ENCODE measurements around the gene HDAC4. TPM values are rescaled to one million over a fixed set of nuclear protein-coding genes. Genes with fewer than 3 reads are reported as not detected.

HDAC4 gene
- total RNA-seq, 4 donors from 2014 or later = 51.4 to 107 (median 70.8) TPM

DNA sequence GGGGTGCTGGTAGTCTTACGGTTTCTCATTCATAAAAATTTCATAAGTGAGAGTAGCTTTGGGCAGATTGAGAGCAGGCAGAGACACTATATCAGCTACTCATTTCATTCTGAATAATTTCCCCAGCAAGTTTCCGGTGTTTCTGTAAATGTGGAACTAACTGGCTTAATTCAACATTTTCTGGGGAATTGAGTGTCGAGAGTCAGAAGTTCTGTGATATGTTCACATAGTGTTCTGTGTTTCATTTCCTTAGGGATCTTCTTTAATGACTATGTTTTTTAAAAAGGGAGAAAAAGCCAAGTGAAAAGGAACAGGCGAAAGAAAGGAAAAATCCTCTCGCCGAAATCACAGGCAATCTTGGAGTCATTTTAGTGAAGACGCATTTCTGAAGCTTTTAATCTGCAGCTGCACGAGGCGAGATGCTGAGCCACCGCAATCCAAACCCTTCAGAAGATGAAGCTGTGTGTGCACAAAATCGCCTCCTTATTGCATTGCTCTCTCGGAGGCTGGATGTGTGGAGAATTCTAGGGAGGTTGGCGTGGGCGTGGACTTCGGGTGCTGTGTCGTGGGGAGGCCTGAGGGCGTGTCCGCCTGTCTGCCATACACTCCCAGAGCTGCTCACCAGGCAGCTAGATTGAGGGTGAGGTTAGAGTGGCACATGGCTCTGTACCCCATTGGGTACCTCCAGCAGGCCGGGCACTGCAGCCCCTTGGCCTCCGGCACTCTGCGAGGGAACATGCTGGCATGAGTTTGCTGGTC is 38.4 kb upstream of the HDAC4 start:
- Histone ChIP-seq H3K4me1 (peaks cover 19% of the 10 kb centered on the region), H3K27me3 (peaks cover 4% of the 10 kb centered on the region), H3K9me3 (no peaks in the 10 kb centered on the region), H3K27ac (no peak overlapping the region), H3K4me3 (no peak overlapping the region), H3K36me3 (no peaks in the 10 kb centered on the region)
- peak in 1 of 2 donors; percentile 52 for DNase-seq (ENCODE audit: low spot score in 2 of 2)
- 96% methylated on average over 14 of the region's 21 CpGs for WGBS
- TF ChIP-seq POLR2AphosphoS5 (IDR thresholded peaks at IDR 0.05) (no peak), EP300 (IDR thresholded peaks at IDR 0.05) (no peak)

DNA sequence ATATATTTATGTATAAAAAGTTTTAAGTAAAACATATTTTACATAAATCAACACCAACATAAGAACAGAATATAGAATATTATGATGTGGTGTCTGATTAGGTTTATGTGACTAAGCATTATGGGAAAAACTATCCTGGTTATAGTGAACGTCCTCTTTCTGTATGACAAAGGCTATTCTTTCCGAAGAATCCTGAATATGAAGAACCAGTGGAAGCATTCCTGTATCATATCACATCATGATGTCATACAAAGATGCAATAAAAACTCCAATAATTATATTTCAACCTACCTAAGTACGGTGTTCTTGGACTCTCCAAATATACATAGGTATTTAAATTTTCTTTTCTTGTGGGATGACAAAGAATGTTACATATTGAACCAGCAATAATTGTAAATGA is 37.5 kb upstream of the HDAC4 start:
- TF ChIP-seq, protein P1, sequence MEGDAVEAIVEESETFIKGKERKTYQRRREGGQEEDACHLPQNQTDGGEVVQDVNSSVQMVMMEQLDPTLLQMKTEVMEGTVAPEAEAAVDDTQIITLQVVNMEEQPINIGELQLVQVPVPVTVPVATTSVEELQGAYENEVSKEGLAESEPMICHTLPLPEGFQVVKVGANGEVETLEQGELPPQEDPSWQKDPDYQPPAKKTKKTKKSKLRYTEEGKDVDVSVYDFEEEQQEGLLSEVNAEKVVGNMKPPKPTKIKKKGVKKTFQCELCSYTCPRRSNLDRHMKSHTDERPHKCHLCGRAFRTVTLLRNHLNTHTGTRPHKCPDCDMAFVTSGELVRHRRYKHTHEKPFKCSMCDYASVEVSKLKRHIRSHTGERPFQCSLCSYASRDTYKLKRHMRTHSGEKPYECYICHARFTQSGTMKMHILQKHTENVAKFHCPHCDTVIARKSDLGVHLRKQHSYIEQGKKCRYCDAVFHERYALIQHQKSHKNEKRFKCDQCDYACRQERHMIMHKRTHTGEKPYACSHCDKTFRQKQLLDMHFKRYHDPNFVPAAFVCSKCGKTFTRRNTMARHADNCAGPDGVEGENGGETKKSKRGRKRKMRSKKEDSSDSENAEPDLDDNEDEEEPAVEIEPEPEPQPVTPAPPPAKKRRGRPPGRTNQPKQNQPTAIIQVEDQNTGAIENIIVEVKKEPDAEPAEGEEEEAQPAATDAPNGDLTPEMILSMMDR (IDR thresholded peaks at IDR 0.05) = no peak
- TF ChIP-seq POLR2A (IDR thresholded peaks at IDR 0.05) = no peak
- no peak for TF ChIP-seq EP300 (IDR thresholded peaks at IDR 0.05)
- TF ChIP-seq POLR2AphosphoS5 (IDR thresholded peaks at IDR 0.05) = no peak
- H3K4me1 ChIP-seq = peaks cover 13% of the 10 kb centered on the region
- peaks cover 4% of the 10 kb centered on the region for H3K27me3 ChIP-seq
- no peaks in the 10 kb centered on the region for H3K9me3 ChIP-seq
- H3K36me3 ChIP-seq = no peaks in the 10 kb centered on the region
- no peak for DNase-seq (ENCODE audit: low spot score in 2 of 2)
- no peak overlapping the region for H3K27ac ChIP-seq
- H3K4me3 ChIP-seq = no peak overlapping the region
- WGBS = 89% methylated on average over 3 of the region's 3 CpGs

DNA sequence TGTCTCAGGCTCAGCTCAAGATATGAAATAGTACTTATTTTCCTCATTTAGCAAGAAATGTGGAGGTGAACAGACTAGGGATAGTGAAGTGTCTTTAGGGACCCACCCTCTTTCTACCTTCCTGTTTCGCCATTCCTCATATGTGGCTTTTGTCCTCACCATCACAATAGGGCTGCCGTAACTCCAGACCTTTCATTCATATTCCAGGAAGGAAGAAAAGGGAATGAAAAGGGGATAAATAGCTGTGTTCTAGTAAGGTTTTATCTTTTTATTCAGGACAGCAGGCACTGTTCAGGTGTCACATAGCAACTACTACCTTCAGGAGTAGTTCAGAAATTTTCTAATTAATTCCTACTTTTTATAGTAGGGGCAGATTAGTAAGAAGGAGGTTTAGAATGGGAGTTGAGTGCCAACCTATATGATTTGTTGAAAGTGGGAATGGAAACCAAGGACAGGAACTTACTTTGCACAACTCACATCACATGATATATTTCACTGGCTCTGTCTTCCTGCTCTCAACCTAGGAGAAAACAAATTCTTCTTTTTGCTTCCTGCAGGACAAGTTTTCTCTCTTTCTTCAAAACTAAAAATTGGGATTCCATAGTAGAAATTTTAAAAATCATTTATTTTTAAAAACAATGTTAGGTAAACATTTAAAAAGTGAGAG is 36.0 kb upstream of the HDAC4 start:
- 95% methylated on average over 2 of the region's 2 CpGs for WGBS
- Histone ChIP-seq H3K27ac (no peak overlapping the region), H3K4me3 (no peak overlapping the region), H3K4me1 (peaks cover 13% of the 10 kb centered on the region), H3K36me3 (no peaks in the 10 kb centered on the region), H3K27me3 (peaks cover 4% of the 10 kb centered on the region), H3K9me3 (no peaks in the 10 kb centered on the region)
- no peak for DNase-seq (ENCODE audit: low spot score in 2 of 2)
- no peak for TF ChIP-seq POLR2AphosphoS5 (IDR thresholded peaks at IDR 0.05)
- TF ChIP-seq EP300 (IDR thresholded peaks at IDR 0.05) = no peak
- no peak for TF ChIP-seq POLR2A (IDR thresholded peaks at IDR 0.05)
- TF ChIP-seq, protein P1 (IDR thresholded peaks at IDR 0.05) = no peak

DNA sequence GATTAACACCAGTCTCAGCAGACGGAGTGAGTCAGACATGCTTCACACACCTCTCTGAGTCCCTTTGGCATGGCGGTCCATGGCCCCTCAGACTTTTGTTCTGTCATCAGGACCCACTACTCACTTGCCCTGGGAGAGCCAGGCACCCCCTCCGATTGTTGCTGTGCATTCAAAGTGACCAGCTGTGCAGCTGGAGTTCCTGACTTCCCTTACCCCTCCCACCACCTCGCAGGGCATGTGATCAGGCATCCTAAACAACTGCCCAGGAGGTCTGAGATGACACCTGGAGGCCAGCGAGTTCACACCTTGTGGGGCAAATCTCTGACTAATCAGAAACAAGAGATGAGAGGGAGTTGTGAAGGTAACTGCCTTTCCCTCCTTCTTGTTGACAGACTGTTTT is 35.3 kb upstream of the HDAC4 start:
- no peak overlapping the region for H3K27ac ChIP-seq
- no peaks in the 10 kb centered on the region for H3K9me3 ChIP-seq
- H3K4me1 ChIP-seq = peaks cover 12% of the 10 kb centered on the region
- no peaks in the 10 kb centered on the region for H3K36me3 ChIP-seq
- no peak for TF ChIP-seq EP300 (IDR thresholded peaks at IDR 0.05)
- TF ChIP-seq, protein P1 (IDR thresholded peaks at IDR 0.05) = no peak
- TF ChIP-seq POLR2AphosphoS5 (IDR thresholded peaks at IDR 0.05) = no peak
- no peak for TF ChIP-seq POLR2A (IDR thresholded peaks at IDR 0.05)
- WGBS = 91% methylated on average over 5 of the region's 5 CpGs
- H3K27me3 ChIP-seq = peaks cover 4% of the 10 kb centered on the region
- DNase-seq (ENCODE audit: low spot score in 2 of 2) = no peak
- no peak overlapping the region for H3K4me3 ChIP-seq

DNA sequence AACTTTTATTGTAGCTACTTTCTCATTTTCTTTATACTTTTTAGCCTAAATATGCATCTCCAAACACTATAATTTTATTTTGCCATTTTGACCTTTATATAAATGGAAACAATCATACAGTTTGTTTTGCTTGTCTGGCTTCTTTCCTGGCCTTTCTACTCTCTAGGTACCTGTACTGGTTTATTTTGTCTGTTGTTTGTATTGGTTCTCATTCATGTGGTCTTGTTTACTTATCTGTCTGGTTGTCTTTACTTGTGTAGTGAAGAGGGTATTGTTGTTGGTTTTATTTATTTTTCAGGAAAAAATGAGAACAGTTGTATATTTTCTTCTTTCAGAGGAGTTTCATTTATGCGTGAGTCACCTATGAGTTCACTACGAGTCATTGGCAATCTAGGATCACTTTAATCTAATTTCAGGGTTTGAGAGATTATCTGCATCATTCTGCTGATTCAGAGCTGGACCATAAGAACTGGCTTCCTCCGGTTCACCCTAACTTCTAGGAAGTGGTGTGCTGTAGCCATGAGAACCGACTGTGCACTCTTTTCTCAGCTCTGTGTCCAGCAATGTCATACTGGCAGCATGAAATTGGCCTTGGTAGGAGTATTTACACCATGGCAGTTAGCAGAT is 33.1 kb upstream of the HDAC4 start:
- TF ChIP-seq POLR2AphosphoS5 (IDR thresholded peaks at IDR 0.05) = no peak
- no peak for TF ChIP-seq EP300 (IDR thresholded peaks at IDR 0.05)
- TF ChIP-seq, protein P1 (IDR thresholded peaks at IDR 0.05) = no peak
- no peak for TF ChIP-seq POLR2A (IDR thresholded peaks at IDR 0.05)
- H3K4me3 ChIP-seq = no peak overlapping the region
- H3K9me3 ChIP-seq = no peaks in the 10 kb centered on the region
- no peaks in the 10 kb centered on the region for H3K36me3 ChIP-seq
- no peaks in the 10 kb centered on the region for H3K4me1 ChIP-seq
- WGBS = 72% methylated on average over 4 of the region's 4 CpGs
- DNase-seq (ENCODE audit: low spot score in 2 of 2) = no peak
- H3K27ac ChIP-seq = no peak overlapping the region
- H3K27me3 ChIP-seq = no peaks in the 10 kb centered on the region
